ENCODE results near the gene FGF14. TPM values are rescaled to one million over a fixed set of nuclear protein-coding genes. Genes with fewer than 3 reads are reported as not detected.

FGF14 gene
- total RNA-seq, 1 experiment from 2014 or later: 0.22 TPM

DNA sequence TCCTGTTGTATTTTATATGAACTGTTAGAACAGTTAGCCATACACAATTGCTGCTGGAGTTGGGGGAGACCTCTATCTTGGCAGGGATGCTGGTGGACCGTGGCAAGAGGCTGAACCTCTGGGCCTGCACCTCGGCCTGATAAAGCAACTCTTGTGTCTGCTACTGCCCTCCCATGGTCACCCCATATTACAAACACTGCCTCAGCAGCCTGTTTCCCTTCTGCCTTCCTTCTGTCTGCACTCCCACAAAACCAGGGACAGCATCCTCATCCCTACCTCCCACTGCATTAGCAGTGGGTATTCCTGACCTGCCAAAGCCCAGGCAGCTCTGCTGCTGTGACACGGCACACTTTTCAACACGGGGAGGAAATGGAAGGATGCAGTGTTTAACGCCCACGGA lies 456.4 kb downstream of the FGF14 start:
- peaks cover 0 to 3% of the 10 kb centered on the region in 2 experiments; a peak in 1 of 5 replicates for H3K9me3 Mint-ChIP-seq
- DNase-seq: peak; percentile 56
- no CpG with 5 or more reads among the region's 6 CpGs for WGBS (ENCODE audit: extremely low coverage, insufficient read length, low lambda C conversion rate)

More for the DNA sequence above, 456.4 kb downstream of the FGF14 start:
- Histone ChIP-seq H2BK5ac (ENCODE audit: insufficient read length, low read length) (no peak overlapping the region), H3K56ac (ENCODE audit: insufficient read length, low read depth, low read length) (no peak overlapping the region), H3K4me1 (ENCODE audit: insufficient read depth, low read length) (no peaks in the 10 kb centered on the region), H4K5ac (ENCODE audit: insufficient read length, low read depth, low read length) (no peak overlapping the region), H4K91ac (ENCODE audit: insufficient read length, low read depth, low read length) (no peak overlapping the region), H4K8ac (replicated peaks; ENCODE audit: insufficient read length, low read depth, low read length) (no peak overlapping the region), H2BK20ac (ENCODE audit: low read depth, low read length, poor library complexity, severe bottlenecking) (no peak overlapping the region), H3K27me3 (ENCODE audit: insufficient read depth, low read length) (no peaks in the 10 kb centered on the region), H2BK15ac (ENCODE audit: low read depth, low read length) (no peak overlapping the region), H4K20me1 (ENCODE audit: control insufficient read depth, insufficient read depth, insufficient read length) (no peaks in the 10 kb centered on the region), H2AFZ (ENCODE audit: low read length) (no peak overlapping the region), H3T11ph (ENCODE audit: low read length) (no peak overlapping the region), H2BK12ac (ENCODE audit: insufficient read length, low read depth, low read length) (no peak overlapping the region), H3K23me2 (ENCODE audit: insufficient read length, low read depth, low read length, poor library complexity, severe bottlenecking) (no peaks in the 10 kb centered on the region), H3K9me3 (ENCODE audit: control insufficient read depth, low read depth, low read length) (no peaks in the 10 kb centered on the region), H2BK120ac (ENCODE audit: low read depth, low read length, poor library complexity, severe bottlenecking) (no peak overlapping the region), H3K18ac (ENCODE audit: insufficient read length, low read depth, low read length) (no peak overlapping the region), H3K79me1 (ENCODE audit: insufficient read depth, low read depth, low read length, poor library complexity, severe bottlenecking) (no peaks in the 10 kb centered on the region), H3K23ac (ENCODE audit: insufficient read length, low read depth, low read length) (no peak overlapping the region), H3K9ac (ENCODE audit: extremely low read depth, insufficient read length, low read length) (no peak overlapping the region), H3K4me2 (ENCODE audit: insufficient read depth, insufficient read length, low read length) (no peak overlapping the region), H3K14ac (ENCODE audit: insufficient read depth, low read length) (no peak overlapping the region), H3K27ac (ENCODE audit: insufficient read length, low read depth, low read length) (no peak overlapping the region), H3K4ac (ENCODE audit: low read depth, low read length) (no peak overlapping the region), H3K79me2 (ENCODE audit: insufficient read depth, low read length) (no peaks in the 10 kb centered on the region), H2AK5ac (ENCODE audit: insufficient read length, low read length) (no peak overlapping the region)
- H3K4me3 Mint-ChIP-seq: no peak overlapping the region
- H3K36me3 Mint-ChIP-seq (ENCODE audit: insufficient read depth in 1 of 3, low read depth in 3 of 3): no peaks in the 10 kb centered on the region
- no peak overlapping the region for H3K27ac Mint-ChIP-seq
- H3K4me1 Mint-ChIP-seq: peaks cover 4 to 7% of the 10 kb centered on the region in 2 experiments; a peak in 3 of 4 replicates
- no peaks in the 10 kb centered on the region for H3K27me3 Mint-ChIP-seq (ENCODE audit: low read depth)
- TF ChIP-seq, protein P1, sequence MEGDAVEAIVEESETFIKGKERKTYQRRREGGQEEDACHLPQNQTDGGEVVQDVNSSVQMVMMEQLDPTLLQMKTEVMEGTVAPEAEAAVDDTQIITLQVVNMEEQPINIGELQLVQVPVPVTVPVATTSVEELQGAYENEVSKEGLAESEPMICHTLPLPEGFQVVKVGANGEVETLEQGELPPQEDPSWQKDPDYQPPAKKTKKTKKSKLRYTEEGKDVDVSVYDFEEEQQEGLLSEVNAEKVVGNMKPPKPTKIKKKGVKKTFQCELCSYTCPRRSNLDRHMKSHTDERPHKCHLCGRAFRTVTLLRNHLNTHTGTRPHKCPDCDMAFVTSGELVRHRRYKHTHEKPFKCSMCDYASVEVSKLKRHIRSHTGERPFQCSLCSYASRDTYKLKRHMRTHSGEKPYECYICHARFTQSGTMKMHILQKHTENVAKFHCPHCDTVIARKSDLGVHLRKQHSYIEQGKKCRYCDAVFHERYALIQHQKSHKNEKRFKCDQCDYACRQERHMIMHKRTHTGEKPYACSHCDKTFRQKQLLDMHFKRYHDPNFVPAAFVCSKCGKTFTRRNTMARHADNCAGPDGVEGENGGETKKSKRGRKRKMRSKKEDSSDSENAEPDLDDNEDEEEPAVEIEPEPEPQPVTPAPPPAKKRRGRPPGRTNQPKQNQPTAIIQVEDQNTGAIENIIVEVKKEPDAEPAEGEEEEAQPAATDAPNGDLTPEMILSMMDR (conservative IDR thresholded peaks at IDR 0.05): peak; percentile 52

Data from H9 (cell line).